ENCODE results near the gene SVOP. TPM values are rescaled to one million over a fixed set of nuclear protein-coding genes. Genes with fewer than 3 reads are reported as not detected.
"Not testable (repeated sequence)": the region's sequence is repeated elsewhere in the genome, so short reads cannot be mapped to it uniquely, and the experiment has no call there.

The SVOP gene
- total RNA-seq, 1 donor from 2014 or later: 1.9 TPM

DNA sequence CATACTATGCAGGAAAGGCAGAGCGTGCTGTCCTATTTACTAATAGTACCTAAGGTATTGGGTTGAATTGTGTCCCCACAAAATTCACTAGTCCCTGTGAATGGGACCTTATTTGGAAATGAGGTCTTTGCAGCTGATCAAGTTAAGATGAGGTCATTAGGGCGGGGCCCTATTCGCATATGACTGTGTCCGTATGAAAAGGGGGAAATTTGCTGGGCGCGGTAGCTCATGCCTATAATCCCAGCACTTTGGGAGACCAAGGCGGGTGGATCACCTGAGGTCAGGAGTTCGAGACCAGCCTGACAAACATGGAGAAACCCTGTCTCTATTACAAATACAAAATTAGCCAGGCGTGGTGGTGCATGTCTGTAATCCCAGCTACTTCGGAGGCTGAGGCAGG lies 154.8 kb downstream of the SVOP start:
- ATAC-seq; intact Hi-C loops (cut with micrococcal nuclease); DNase-seq: not testable (repeated sequence)

DNA sequence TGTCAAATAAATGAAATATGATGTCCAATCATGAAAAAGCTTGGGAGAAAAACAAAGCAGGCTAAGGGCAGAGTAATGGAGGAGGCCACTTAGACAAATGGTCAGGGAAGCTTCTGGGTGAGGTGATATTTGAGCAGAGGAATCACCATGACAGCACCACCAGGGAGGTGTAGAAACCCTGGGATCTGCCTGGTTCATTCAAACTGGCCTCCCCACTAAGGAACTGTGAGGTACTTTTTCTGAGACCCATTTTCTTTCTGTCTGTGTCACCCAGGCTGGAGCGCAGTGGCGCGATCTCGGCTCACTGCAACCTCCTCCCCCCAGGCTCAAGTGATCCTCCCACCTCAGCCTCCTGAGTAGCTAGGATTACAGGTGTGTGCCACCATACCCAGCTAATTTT lies 155.7 kb downstream of the SVOP start:
- intact Hi-C loops (cut with micrococcal nuclease): no loop called here
- DNase-seq (no peak), ATAC-seq (no peak)

DNA sequence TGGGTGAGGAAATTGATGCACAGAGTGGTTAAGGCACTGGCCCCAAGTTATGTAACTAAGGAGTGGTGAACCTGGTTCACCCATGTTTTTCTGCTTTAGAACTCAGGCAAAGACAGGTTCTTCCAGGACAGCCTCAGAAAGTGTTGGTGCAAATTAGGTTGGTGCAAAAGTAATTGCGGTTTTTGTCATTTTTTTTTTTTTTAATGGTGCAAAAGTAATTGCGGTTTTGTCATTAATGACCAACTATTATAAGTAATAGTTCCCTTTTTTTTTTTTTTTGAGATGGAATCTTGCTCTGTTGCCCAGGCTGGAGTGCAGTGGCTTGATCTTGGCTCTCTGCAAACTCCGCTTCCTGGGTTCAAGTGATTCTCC lies 158.3 kb downstream of the SVOP start:
- ATAC-seq (no peak), DNase-seq (no peak)
- intact Hi-C loops (cut with micrococcal nuclease): no loop called here

DNA sequence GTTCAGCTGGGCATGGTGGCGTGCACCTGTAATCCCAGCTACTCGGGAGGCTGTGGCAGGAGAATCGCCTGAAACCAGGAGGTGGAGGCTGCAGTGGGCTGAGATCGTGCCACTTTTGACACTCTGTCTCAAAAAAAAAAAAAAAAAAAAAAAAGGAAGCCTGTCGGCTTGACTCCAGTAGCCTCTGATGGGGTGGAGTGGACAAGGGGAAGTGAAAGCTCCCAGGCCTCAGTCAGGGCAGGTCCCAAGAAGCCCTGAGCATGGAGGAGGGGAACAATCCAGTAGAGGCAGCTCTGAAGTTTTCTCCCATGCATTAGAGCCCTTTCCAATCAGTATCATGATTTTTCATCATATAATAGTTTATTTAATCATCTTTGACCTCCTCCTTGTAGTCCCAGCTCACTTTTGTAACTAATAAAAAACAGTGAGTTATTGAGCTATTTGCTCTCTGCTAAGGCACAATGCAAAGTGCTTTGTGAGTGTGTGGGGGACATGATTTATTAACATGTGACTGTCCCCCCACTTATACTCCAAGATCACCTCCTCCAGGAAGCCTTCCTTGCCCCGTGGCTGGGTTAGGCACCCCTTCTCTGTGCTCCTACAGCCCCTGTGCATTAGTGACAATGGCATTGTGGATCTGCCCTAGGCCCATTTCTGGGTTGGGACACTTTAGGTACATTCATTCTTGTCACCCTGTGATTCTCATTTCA lies 158.8 kb downstream of the SVOP start:
- ATAC-seq (no peak), DNase-seq (no peak)
- intact Hi-C loops (cut with micrococcal nuclease): no loop called here

DNA sequence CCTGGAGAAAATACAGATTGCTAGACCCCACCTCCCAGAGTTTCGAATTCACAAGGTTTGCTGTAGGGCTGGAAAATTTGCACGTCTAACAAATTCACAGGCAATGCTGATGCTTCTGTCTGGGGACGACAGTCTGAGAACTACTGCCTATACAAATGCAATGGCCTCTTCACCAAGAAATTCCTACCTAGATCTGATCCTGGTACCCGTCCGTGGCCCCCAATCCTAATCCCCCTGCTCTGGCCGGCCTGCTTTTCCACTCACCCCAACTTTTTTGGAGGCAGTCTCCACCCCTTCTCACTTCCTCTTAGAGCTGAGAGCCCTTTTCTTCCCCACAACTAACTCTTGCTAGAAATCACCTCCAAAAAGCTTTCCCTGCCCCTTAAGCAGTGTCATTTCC lies 160.4 kb downstream of the SVOP start:
- intact Hi-C loops (cut with micrococcal nuclease): no loop called here
- ATAC-seq: no peak

DNA sequence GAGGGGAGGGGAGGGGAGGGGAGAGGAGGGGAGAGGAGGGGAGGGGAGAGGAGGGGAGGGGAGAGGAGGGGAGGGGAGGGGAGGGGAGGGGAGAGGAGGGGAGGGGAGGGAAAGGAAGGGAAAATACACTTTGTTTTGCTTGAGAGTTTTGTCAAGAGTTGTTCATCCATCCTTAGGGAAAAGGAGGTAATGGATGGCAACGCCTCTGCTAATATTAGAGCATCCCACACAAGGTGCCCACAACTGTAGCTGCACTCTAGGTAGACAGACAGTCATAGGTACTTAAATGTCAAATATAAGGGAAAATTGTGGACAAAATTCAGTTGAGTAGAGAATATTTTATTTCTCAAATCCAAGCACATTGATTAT lies 161.0 kb downstream of the SVOP start:
- intact Hi-C loops (cut with micrococcal nuclease): no loop called here
- no peak for DNase-seq
- ATAC-seq: no peak

More for the DNA sequence above, 160.4 kb downstream of the SVOP start:
- DNase-seq: no peak

DNA sequence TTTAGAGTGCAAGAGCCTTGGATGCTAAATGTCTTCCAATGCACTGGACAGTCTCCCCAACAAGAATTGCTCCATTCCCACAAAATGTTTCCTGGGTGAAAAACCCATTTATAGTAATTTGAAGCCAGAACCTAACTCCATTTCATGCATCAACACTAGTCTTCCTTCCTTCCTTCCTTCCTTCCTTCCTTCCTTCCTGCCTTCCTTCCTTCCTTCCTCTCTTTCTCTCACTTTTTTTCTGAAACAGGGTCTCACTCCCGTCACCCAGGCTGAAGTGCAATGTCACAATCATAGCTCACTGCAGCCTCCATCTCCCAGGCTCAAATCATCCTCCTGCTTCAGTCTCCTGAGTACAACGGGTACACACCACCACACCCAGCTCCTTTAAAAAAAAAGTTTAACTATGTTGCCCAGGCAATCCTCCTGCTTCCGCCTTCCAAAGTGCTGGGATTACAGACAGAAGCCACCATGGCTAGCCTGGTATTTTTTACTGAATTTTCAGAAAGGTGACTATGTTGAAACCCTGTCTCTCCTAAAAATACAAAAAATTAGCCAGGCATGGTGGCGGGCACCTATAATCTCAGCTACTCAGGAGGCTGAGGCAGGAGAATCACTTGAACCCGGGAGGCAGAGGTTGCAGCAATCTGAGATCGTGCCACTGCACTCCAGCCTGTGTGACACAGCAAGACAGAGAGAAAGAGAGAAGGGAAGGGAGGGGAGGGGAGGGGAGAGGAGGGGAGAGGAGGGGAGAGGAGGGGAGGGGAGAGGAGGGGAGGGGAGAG lies 161.5 kb downstream of the SVOP start:
- DNase-seq; intact Hi-C loops (cut with micrococcal nuclease); ATAC-seq: not testable (repeated sequence)

DNA sequence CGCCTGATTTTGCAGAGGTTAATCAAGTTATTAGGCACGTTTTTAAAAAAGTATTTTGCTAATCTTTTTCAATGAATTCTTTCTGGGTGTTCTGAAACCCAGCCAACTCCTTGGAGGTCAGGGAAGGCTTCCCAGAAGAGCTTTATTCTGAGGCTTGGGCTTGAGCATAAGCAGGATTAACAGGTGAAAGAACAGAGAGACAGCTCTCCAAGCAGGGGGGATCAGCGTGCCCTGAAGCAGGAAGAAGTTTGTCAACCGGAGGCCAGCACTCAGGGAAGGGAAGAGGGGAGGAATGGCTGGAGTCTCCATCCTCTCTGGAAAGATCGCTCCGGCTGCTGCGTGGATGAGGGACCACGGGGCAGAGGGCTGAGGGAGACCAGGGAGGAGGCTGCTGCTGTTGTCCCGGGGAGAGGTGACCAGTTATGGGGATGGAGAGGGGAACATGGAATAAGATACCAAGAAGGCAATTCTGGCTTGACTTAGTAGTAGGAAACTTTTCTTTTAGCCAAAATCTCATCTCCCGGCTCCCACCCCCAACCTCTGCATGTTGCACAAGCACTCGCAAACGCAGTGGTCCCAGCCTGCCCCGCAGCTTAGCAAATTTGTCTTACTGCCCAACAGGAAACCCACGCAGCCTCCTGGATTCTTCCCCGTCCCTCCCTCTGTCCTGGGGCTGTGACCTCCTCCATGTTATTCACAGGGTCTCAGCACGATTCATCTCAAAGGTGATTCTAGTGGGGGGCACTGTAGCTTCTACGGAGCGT lies 162.4 kb downstream of the SVOP start:
- ATAC-seq: no peak
- intact Hi-C loops (cut with micrococcal nuclease): no loop called here
- no peak for DNase-seq

Other genes starting within 250 kb of the SVOP start
- gene SSH1, start 163.5 kb downstream of the SVOP start, total RNA-seq: 31.2 TPM
- gene DAO, start 141.0 kb downstream of the SVOP start, total RNA-seq: not detected
- gene USP30, start 31.5 kb upstream of the SVOP start, total RNA-seq: 13.6 TPM
- gene ALKBH2, start 72.4 kb upstream of the SVOP start, total RNA-seq: 6.6 TPM
- 25.9 TPM for gene UNG, start 76.5 kb upstream of the SVOP start, total RNA-seq
- gene ACACB, start 95.5 kb upstream of the SVOP start, total RNA-seq: 177 TPM

Data from left ventricle myocardium superior (tissue), 1 donor.